SH-SY5Y (cell line): Measurements from ENCODE around the gene HSP90AB1.

Experiments
- GATA2 ChIP-seq: IDR thresholded peaks from 2 replicates; pipeline ENCODE4 v1.6.1; 2011; ENCODE audit warnings: mild to moderate bottlenecking, low read depth, low read length
- GATA3 ChIP-seq: IDR thresholded peaks from 2 replicates; pipeline ENCODE4 v1.6.1; 2011; ENCODE audit warnings: low read depth, mild to moderate bottlenecking, low read length, moderate library complexity

GRCh38 chr6:44284121-44284520, 37.2 kb downstream of the HSP90AB1 start:
- TF ChIP-seq GATA2 = no peak
- no peak for TF ChIP-seq GATA3
